ENCODE results near the gene LRRC49. TPM values are rescaled to one million over a fixed set of nuclear protein-coding genes. Genes with fewer than 3 reads are reported as not detected.

LRRC49 gene
- total RNA-seq, 2 experiments from 2014 or later: not detected

DNA sequence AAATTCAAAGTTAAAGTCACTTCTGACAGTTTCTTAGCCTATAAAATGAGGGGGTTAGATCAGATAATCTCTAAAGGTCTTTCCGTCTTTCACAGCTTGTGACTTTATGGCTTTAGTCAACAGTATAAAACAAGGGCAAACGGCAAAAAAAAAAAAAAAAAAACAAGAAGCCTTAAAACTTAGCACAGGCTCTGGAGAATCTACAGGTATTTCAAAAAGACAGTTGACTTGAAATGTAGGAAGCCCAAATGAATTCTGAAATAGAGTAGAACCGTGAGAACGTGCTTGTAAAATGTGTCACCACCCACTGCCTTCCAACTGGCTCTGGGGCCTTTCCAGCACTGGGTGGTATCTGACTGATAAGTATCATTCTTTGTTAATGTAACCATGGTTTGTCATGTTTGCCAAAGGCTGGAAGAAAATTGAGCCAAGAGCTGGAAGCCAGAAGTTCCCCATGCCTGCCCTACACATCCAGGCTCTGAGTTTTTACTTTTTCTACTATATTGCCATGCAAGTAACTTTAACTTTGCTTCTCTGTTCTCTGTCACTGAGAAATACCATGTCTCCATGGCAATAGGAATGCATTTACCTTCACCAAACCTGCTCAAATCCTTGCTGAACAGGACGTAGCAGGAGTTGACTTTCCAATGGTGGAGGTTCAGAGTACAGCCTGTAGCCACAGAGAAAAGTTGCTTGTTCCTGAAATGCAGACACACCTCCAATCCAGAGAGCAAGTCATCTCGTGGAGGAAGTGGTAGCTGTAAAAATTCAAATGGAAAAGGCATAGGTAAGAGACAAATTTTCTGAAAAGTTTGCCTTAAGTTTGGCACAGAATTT is 186.8 kb downstream of the LRRC49 start:
- CTCF ChIA-PET (ENCODE audit: unreplicated experiment): no interaction called here
- Histone ChIP-seq H3K4me3 (ENCODE audit: low read depth, low read length, poor library complexity, severe bottlenecking) (no peak overlapping the region), H3K27ac (ENCODE audit: low read depth, low read length, poor library complexity, severe bottlenecking) (no peak overlapping the region), H4K20me1 (ENCODE audit: insufficient read depth, low read length) (no peaks in the 10 kb centered on the region), H3K9me2 (ENCODE audit: insufficient read depth, low read length) (no peaks in the 10 kb centered on the region), H3K79me2 (ENCODE audit: insufficient read depth, low read depth, low read length) (no peaks in the 10 kb centered on the region), H2AFZ (ENCODE audit: low read length) (no peak overlapping the region), H3K36me3 (ENCODE audit: insufficient read depth, low read length) (no peaks in the 10 kb centered on the region), H3K9me3 (ENCODE audit: low read length) (no peaks in the 10 kb centered on the region), H3K4me2 (ENCODE audit: low read length) (no peak overlapping the region), H3K4me1 (ENCODE audit: insufficient read depth, low read length, poor library complexity, severe bottlenecking) (no peaks in the 10 kb centered on the region)
- no peak for TF ChIP-seq EZH2phosphoT487 (IDR thresholded peaks at IDR 0.05; ENCODE audit: borderline replicate concordance, low read depth, low read length)
- TF ChIP-seq, protein P1, sequence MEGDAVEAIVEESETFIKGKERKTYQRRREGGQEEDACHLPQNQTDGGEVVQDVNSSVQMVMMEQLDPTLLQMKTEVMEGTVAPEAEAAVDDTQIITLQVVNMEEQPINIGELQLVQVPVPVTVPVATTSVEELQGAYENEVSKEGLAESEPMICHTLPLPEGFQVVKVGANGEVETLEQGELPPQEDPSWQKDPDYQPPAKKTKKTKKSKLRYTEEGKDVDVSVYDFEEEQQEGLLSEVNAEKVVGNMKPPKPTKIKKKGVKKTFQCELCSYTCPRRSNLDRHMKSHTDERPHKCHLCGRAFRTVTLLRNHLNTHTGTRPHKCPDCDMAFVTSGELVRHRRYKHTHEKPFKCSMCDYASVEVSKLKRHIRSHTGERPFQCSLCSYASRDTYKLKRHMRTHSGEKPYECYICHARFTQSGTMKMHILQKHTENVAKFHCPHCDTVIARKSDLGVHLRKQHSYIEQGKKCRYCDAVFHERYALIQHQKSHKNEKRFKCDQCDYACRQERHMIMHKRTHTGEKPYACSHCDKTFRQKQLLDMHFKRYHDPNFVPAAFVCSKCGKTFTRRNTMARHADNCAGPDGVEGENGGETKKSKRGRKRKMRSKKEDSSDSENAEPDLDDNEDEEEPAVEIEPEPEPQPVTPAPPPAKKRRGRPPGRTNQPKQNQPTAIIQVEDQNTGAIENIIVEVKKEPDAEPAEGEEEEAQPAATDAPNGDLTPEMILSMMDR (conservative IDR thresholded peaks at IDR 0.05; ENCODE audit: low read length): no peak
- intact Hi-C loops (cut with micrococcal nuclease; ENCODE audit: unreplicated experiment): no loop called here
- no TSS peak for BruUV-seq (replicated peaks)
- POLR2A ChIA-PET: interaction anchor here (0.5 kb wide), 1 partner anchor 76 kb away, joined by 3 read pairs; no protein-coding TSS in a partner anchor
- no peak for DNase-seq (ENCODE audit: low spot score)

DNA sequence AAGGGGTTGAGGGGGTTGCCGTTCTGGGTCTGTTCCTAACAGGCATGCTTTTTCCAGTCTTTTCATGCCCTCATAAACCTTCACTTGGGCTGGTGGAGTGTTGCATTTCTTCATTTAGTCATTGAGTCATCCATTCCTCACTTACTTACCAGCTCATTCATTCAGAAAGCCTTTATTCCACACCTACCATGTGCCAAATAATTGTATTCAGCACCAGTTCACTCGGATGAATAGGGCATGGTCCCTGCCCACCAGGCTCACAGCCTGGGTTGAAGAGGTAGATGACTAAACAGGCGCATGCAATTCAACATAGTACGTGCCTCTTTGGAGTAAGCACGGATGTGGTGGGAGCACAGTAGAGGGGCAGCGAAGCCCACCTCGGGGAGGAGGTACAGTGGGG is 187.5 kb downstream of the LRRC49 start:
- H4K20me1 ChIP-seq (ENCODE audit: insufficient read depth, low read length): no peaks in the 10 kb centered on the region
- no peaks in the 10 kb centered on the region for H3K4me1 ChIP-seq (ENCODE audit: insufficient read depth, low read length, poor library complexity, severe bottlenecking)
- H2AFZ ChIP-seq (ENCODE audit: low read length): no peak overlapping the region
- no peak overlapping the region for H3K4me2 ChIP-seq (ENCODE audit: low read length)
- POLR2A ChIA-PET: interaction anchor here (0.5 kb wide), 1 partner anchor 76 kb away, joined by 3 read pairs; no protein-coding TSS in a partner anchor
- H3K9me3 ChIP-seq (ENCODE audit: low read length): no peaks in the 10 kb centered on the region
- intact Hi-C loops (cut with micrococcal nuclease; ENCODE audit: unreplicated experiment): no loop called here
- H3K79me2 ChIP-seq (ENCODE audit: insufficient read depth, low read depth, low read length): no peaks in the 10 kb centered on the region
- no peaks in the 10 kb centered on the region for H3K36me3 ChIP-seq (ENCODE audit: insufficient read depth, low read length)
- TF ChIP-seq, protein P1 (conservative IDR thresholded peaks at IDR 0.05; ENCODE audit: low read length): no peak
- TF ChIP-seq EZH2phosphoT487 (IDR thresholded peaks at IDR 0.05; ENCODE audit: borderline replicate concordance, low read depth, low read length): no peak
- CTCF ChIA-PET (ENCODE audit: unreplicated experiment): no interaction called here
- no peak overlapping the region for H3K27ac ChIP-seq (ENCODE audit: low read depth, low read length, poor library complexity, severe bottlenecking)
- H3K9me2 ChIP-seq (ENCODE audit: insufficient read depth, low read length): no peaks in the 10 kb centered on the region
- no peak for DNase-seq (ENCODE audit: low spot score)
- H3K4me3 ChIP-seq (ENCODE audit: low read depth, low read length, poor library complexity, severe bottlenecking): no peak overlapping the region
- no TSS peak for BruUV-seq (replicated peaks)

DNA sequence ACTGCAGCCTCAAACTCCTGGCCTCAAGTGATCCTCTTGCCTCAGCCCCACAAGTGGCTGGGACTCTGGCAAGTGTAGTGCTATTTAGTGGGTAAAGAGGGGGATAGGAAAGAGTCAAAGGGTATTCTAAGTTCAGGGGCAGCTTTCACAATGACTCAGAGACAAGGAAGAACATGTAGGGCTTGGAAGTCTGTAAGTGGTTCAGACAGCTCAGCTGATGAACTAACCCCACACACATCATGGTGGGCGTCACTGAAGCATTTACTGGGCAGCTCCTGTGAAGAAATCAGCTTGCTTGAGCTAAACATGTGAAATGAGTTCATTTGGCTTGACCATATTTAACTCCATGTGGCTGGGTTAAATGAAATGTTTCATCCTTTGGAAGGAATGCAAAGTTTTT is 188.1 kb downstream of the LRRC49 start:
- ChIA-PET POLR2A (no interaction called here), CTCF (ENCODE audit: unreplicated experiment) (no interaction called here)
- Histone ChIP-seq H3K4me1 (ENCODE audit: insufficient read depth, low read length, poor library complexity, severe bottlenecking) (no peaks in the 10 kb centered on the region), H3K4me2 (ENCODE audit: low read length) (no peak overlapping the region), H3K79me2 (ENCODE audit: insufficient read depth, low read depth, low read length) (no peaks in the 10 kb centered on the region), H3K9me2 (ENCODE audit: insufficient read depth, low read length) (no peaks in the 10 kb centered on the region), H2AFZ (ENCODE audit: low read length) (no peak overlapping the region), H4K20me1 (ENCODE audit: insufficient read depth, low read length) (no peaks in the 10 kb centered on the region), H3K36me3 (ENCODE audit: insufficient read depth, low read length) (no peaks in the 10 kb centered on the region), H3K4me3 (ENCODE audit: low read depth, low read length, poor library complexity, severe bottlenecking) (no peak overlapping the region), H3K27ac (ENCODE audit: low read depth, low read length, poor library complexity, severe bottlenecking) (no peak overlapping the region), H3K9me3 (ENCODE audit: low read length) (no peaks in the 10 kb centered on the region)
- no TSS peak for BruUV-seq (replicated peaks)
- TF ChIP-seq, protein P1 (conservative IDR thresholded peaks at IDR 0.05; ENCODE audit: low read length): no peak
- no peak for TF ChIP-seq EZH2phosphoT487 (IDR thresholded peaks at IDR 0.05; ENCODE audit: borderline replicate concordance, low read depth, low read length)
- no peak for DNase-seq (ENCODE audit: low spot score)
- intact Hi-C loops (cut with micrococcal nuclease; ENCODE audit: unreplicated experiment): no loop called here
